Tibial nerve (tissue), 4 donors: ENCODE measurements around the gene ABLIM3. TPM values are rescaled to one million over a fixed set of nuclear protein-coding genes. Genes with fewer than 3 reads are reported as not detected.

Experiments used
- DNase-seq, 2 donors: peaks; one replicate each; pipeline ENCODE4 v3.0.0-alpha.2; 2019; ENCODE audit warnings: low spot score in 2 of 2
- H3K27ac ChIP-seq, 4 donors: fragments of 200-600 bp; sonication (generic) in 3 of 4; one replicate each; pipeline ENCODE4 v1.5.1; 2017 to 2019; ENCODE audit warnings: mild to moderate bottlenecking in 1 of 4
- H3K27me3 ChIP-seq, 2 donors: fragments of 200-600 bp; sonication (generic) in 1 of 2; one replicate each; pipeline versions ENCODE4 v1.5.1 to v1.6.0; 2017 to 2019
- H3K36me3 ChIP-seq, 3 donors: fragments of 200-600 bp; sonication (generic); one replicate each; pipeline ENCODE4 v1.5.1; 2018 to 2019
- H3K4me1 ChIP-seq, 4 donors: fragments of 200-600 bp; sonication (generic) in 3 of 4; one replicate each; pipeline ENCODE4 v1.5.1; 2017 to 2019
- H3K4me3 ChIP-seq, 4 donors: fragments of 200-600 bp; sonication (generic) in 3 of 4; one replicate each; pipeline ENCODE4 v1.5.1; 2017 to 2019; ENCODE audit warnings: mild to moderate bottlenecking in 1 of 4, moderate library complexity in 1 of 4
- H3K9me3 ChIP-seq, 4 donors: fragments of 200-600 bp; sonication (generic) in 3 of 4; one replicate each; pipeline ENCODE4 v1.5.1; 2017 to 2019
- EP300 ChIP-seq, 2 donors: sonication (generic); formaldehyde crosslinking; IDR thresholded peaks; one replicate each; pipeline ENCODE4 v1.6.1; 2017; ENCODE audit warnings: antibody characterized with exemption in 2 of 2, mild to moderate bottlenecking in 1 of 2
- POLR2A ChIP-seq, 2 donors: fragments of 450-650 bp; IDR thresholded peaks; one replicate each; pipeline ENCODE4 v1.6.1; 2017; ENCODE audit warnings: antibody characterized with exemption in 2 of 2, mild to moderate bottlenecking in 2 of 2, moderate library complexity in 2 of 2
- WGBS, 2 donors: methylation state at CpG; one replicate each; pipeline ENCODE4 v1.1.5; 2018; 5-methylcytosine and 5-hydroxymethylcytosine counted together
- total RNA-seq, 4 donors: library from RNA; depleted of rRNA; stranded (reverse); fragments of >200 nt; gene quantifications; one replicate each; pipeline ENCODE4 v1.1.0, GENCODE V29; 2016
- TF ChIP-seq, protein P1 (sequence below), 5 experiments: fragments of 200-600 bp in 3 of 5; fragments of 450-650 bp in 2 of 5; sonication (generic) in 3 of 5; IDR thresholded peaks; one replicate each; pipeline ENCODE4 v1.5.1; 2016 to 2019; ENCODE audit warnings: antibody characterized with exemption in 5 of 5, mild to moderate bottlenecking in 3 of 5, moderate library complexity in 2 of 5

Gene ABLIM3
- total RNA-seq, 4 donors from 2014 or later: 50.3 to 75.3 (median 52.3) TPM

DNA sequence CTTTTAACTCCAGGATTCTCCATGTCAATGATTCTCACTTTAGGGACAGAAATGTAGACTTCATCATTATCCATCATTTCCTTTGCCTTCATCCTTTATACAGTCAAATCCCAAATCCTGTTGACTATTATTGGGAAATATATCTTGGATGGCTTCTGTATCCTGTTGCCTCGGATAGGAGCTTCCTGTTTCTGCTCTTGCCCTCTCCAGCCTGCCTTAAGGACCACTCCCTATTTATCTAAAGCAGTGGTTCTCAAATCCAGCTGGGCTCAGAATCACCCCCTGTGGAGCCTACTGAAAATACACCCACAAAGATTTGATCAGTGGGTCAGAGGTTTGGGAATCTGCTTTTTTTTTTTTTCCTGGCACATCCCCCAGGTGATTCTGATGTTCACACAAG is 138.8 kb downstream of the ABLIM3 start:
- Histone ChIP-seq H3K36me3 (no peaks in the 10 kb centered on the region), H3K9me3 (no peaks in the 10 kb centered on the region), H3K4me3 (no peak overlapping the region), H3K27ac (peak overlapping the region in 1 of 4 donors; percentile 82), H3K27me3 (no peaks in the 10 kb centered on the region), H3K4me1 (peaks cover 0 to 76% (median 12%) of the 10 kb centered on the region in 4 donors)
- TF ChIP-seq EP300 (IDR thresholded peaks at IDR 0.05) (no peak), POLR2A (IDR thresholded peaks at IDR 0.05) (no peak)
- TF ChIP-seq, protein P1, sequence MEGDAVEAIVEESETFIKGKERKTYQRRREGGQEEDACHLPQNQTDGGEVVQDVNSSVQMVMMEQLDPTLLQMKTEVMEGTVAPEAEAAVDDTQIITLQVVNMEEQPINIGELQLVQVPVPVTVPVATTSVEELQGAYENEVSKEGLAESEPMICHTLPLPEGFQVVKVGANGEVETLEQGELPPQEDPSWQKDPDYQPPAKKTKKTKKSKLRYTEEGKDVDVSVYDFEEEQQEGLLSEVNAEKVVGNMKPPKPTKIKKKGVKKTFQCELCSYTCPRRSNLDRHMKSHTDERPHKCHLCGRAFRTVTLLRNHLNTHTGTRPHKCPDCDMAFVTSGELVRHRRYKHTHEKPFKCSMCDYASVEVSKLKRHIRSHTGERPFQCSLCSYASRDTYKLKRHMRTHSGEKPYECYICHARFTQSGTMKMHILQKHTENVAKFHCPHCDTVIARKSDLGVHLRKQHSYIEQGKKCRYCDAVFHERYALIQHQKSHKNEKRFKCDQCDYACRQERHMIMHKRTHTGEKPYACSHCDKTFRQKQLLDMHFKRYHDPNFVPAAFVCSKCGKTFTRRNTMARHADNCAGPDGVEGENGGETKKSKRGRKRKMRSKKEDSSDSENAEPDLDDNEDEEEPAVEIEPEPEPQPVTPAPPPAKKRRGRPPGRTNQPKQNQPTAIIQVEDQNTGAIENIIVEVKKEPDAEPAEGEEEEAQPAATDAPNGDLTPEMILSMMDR (IDR thresholded peaks at IDR 0.05): no peak
- WGBS, 2 donors: 43 to 58% methylated on average over 1 of the region's 1 CpG
- DNase-seq: no peak

DNA sequence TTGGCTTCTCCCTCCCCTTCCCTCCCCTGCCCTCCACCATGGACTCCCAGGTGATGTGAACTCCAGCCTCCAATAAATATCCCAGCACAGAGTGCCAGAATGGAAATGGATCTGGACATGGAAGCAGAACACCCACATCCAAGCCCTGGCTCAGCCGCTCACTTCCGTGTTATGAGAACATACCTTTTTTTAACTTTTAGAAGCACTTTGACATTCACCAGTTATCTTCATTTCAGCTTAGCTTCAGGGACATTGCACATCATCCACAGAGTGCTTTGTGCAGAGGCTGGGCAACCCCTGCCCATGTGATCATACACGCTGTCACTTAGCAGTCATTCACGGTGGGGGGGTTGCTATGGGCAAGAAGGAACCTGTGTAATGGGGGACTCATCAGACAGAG is 139.5 kb downstream of the ABLIM3 start:
- no peak for TF ChIP-seq EP300 (IDR thresholded peaks at IDR 0.05)
- TF ChIP-seq, protein P1 (IDR thresholded peaks at IDR 0.05): no peak
- TF ChIP-seq POLR2A (IDR thresholded peaks at IDR 0.05): no peak
- 74 to 75% methylated on average over 4 of the region's 4 CpGs for WGBS, 2 donors
- Histone ChIP-seq H3K9me3 (no peaks in the 10 kb centered on the region), H3K27ac (peak overlapping the region in 1 of 4 donors; percentile 70), H3K4me3 (no peak overlapping the region), H3K4me1 (peaks cover 0 to 82% (median 12%) of the 10 kb centered on the region in 4 donors), H3K36me3 (no peaks in the 10 kb centered on the region), H3K27me3 (no peaks in the 10 kb centered on the region)
- DNase-seq: no peak

DNA sequence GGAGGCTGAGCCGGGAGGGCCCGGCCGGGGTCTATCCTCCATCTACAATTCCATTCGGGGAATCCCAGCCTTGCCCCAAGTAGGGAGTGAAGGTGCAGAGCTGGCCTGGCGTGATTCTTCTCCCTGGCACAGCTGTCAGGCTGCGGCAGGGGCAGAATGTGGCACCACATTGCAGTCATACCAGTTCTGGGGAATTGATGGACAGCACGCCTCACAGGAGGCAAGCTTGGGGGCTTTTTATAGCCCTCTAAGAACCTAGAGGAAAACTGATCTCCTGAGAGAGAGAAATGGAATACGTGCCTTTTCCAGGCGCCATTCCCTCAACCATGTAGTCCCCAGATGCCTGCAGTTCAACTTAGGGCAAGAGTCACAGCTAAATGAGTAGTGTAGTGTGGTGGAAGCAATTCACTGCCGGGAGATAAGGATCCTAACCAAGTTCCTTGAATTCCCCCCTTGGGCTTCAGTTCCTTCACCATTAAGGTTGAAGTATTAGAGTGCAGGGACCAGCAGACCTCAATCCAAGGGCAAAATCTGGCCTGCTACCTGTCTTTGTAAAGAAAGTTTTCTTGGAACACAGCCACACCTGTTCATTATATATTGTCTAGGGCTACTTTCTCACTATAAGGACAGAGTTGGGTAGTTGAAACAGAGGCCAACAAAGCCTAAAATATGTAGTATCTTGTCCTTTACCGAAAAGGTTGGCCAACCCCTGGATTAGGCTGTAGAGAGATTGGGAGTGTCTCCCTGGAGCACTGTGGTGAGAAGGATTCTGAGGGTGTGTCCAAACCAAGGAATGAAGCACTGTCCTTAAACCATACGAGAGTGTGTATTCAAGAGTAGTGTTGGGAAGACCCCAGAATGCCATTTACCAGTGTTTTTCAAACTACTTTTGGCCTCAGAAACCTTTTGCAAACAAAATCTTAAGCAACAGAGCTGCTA is 141.0 kb downstream of the ABLIM3 start:
- Histone ChIP-seq H3K27me3 (no peaks in the 10 kb centered on the region), H3K4me1 (peaks cover 0 to 78% (median 9%) of the 10 kb centered on the region in 4 donors), H3K4me3 (no peak overlapping the region), H3K9me3 (no peaks in the 10 kb centered on the region), H3K36me3 (no peaks in the 10 kb centered on the region), H3K27ac (peak overlapping the region; percentile 9 to 70 (median 34))
- no peak for DNase-seq
- WGBS, 2 donors: 79 to 82% methylated on average over 10 to 12 of the region's 12 CpGs
- TF ChIP-seq, protein P1 (IDR thresholded peaks at IDR 0.05): no peak
- TF ChIP-seq POLR2A (IDR thresholded peaks at IDR 0.05) (no peak), EP300 (IDR thresholded peaks at IDR 0.05) (no peak)

DNA sequence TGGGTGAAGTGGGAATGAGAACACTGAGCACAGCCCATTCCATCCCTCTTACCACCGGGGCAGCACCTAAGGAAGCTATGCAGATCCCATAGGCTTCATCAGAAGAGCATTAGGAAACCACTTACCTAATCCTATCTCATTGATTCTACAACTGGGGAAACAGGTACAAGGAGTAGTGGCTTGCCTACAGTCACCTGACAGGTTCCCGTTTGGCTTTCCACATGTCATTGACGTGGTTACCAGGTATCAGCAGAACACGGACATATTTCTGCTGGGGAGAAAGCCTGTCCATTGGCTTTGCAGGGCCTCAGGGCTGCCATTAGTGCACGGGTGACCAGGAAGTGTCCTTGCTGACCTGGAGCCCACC is 141.7 kb downstream of the ABLIM3 start:
- Histone ChIP-seq H3K4me1 (peaks cover 0 to 74% (median 7%) of the 10 kb centered on the region in 4 donors), H3K27ac (peak overlapping the region in 3 of 4 donors; percentile 9 to 70 (median 31)), H3K36me3 (no peaks in the 10 kb centered on the region), H3K9me3 (no peaks in the 10 kb centered on the region), H3K4me3 (no peak overlapping the region), H3K27me3 (no peaks in the 10 kb centered on the region)
- 88% methylated on average over 5 of the region's 5 CpGs for WGBS, 2 donors
- DNase-seq: no peak
- no peak for TF ChIP-seq EP300 (IDR thresholded peaks at IDR 0.05)

DNA sequence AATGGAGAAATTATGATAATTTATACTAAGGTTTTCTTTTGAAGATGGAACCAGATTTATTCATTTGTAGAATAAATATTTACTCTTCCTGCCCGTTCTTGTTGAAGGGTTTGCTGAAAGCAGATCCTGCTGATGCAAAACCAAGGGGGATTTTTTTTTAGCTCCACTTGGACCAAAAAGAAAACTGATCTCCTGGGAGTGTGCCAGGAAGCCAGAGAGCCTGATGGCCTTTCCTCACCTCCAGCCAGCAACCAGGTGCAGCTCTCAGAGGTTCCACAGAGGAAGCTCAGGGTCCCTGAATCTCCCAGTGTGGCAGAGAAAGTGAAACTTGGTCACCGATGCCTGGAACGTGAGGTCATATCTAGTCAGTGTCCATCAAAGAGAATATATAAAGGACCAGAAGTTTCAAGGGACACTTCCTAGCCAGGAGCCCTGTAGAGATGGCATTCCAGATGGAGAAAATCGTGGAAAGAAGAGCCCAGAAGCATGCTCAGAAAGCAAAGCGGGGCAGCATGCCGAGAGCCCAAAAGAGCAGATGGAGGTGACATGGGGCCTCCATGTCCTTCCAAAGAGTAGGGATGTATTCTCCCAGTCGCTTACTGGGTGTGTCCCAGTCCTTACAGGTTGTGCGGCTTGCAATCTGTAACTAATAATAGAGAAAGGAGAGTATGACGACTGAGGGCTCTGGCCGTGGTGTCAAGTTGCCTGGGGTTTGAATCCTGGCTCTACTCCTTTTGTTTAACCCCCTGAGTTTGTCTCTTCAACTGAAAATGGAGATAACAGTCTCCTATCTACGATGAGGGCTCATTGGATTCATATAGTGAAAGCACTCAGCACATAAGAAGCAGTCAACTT is 142.6 kb downstream of the ABLIM3 start:
- no peaks in the 10 kb centered on the region for H3K36me3 ChIP-seq
- H3K9me3 ChIP-seq: no peaks in the 10 kb centered on the region
- H3K4me1 ChIP-seq: peaks cover 0 to 74% (median 5%) of the 10 kb centered on the region in 4 donors
- H3K4me3 ChIP-seq: no peak overlapping the region
- H3K27ac ChIP-seq: peak overlapping the region; percentile 24 to 79 (median 54)
- DNase-seq: no peak
- H3K27me3 ChIP-seq: no peaks in the 10 kb centered on the region
- TF ChIP-seq EP300 (IDR thresholded peaks at IDR 0.05) (no peak), POLR2A (IDR thresholded peaks at IDR 0.05) (no peak)
- TF ChIP-seq, protein P1 (IDR thresholded peaks at IDR 0.05): no peak
- WGBS, 2 donors: 70 to 72% methylated on average over 11 of the region's 11 CpGs
